Measurements from ENCODE around the gene TBC1D20.

TBC1D20 gene

GRCh38 chr20:444117-444516 lies 18.2 kb downstream of the TBC1D20 start:
- DNase-seq (ENCODE audit: low read depth, low spot score) = no peak
- H3K4me3 ChIP-seq (ENCODE audit: low read length) = no peak overlapping the region

- no peak overlapping the region for H3K4me3 ChIP-seq (ENCODE audit: low read length)
- DNase-seq (ENCODE audit: low read depth, low spot score) = no peak
Measured at GRCh38 chr20:443223-443775, 19.0 kb downstream of the TBC1D20 start.

DNA sequence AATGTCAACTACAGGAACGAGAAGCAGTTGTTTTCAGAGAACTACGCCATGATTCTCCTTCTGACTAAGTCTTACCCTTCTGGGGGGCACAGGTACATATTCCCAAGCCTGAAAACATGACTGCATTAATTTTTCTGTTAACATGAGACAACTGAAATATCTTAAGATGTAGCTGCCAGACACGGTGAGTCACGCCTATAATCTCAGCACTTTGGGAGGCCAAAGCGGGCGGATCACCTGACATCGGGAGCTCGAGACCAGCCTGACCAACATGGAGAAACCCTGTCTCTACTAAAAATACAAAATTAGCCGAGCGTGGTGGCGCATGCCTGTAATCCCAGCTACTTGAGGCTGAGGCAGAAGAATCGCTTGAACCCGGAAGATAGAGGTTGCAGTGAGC lies 21.7 kb downstream of the TBC1D20 start:
- H3K4me3 ChIP-seq (ENCODE audit: low read length) = no peak overlapping the region
- DNase-seq (ENCODE audit: low read depth, low spot score) = no peak

DNA sequence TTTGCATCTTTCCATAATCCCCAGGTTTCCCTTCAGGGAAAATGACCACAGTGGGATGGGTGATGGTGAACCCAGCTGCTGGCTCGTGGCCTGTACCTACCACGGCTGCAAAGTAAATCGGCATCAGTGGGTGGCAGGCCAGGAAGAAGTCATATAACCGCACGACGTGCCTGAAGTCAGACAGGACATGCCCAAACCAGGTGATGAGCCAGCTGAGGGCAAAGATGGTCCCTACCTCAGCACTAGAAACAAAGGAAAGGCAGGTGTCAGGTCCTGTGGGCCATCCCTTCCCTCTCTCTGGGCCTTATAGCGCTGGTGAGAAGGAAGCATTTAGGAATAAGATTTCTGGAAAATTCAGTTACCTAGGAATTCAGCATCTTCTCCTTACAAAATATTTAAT lies 22.2 kb downstream of the TBC1D20 start:
- no peak overlapping the region for H3K4me3 ChIP-seq (ENCODE audit: low read length)
- no peak for DNase-seq (ENCODE audit: low read depth, low spot score)

- H3K4me3 ChIP-seq (ENCODE audit: low read length) = peak overlapping the region; percentile 37
- DNase-seq (ENCODE audit: low read depth, low spot score) = peak; percentile 86
Measured at GRCh38 chr20:438571-439469, 23.5 kb downstream of the TBC1D20 start.

GRCh38 chr20:437787-438486 lies 24.4 kb downstream of the TBC1D20 start:
- peak; percentile 58 for DNase-seq (ENCODE audit: low read depth, low spot score)
- peak overlapping the region; percentile 29 for H3K4me3 ChIP-seq (ENCODE audit: low read length)

GRCh38 chr20:436476-436875 lies 25.9 kb downstream of the TBC1D20 start:
- DNase-seq (ENCODE audit: low read depth, low spot score) = no peak
- no peak overlapping the region for H3K4me3 ChIP-seq (ENCODE audit: low read length)

DNA sequence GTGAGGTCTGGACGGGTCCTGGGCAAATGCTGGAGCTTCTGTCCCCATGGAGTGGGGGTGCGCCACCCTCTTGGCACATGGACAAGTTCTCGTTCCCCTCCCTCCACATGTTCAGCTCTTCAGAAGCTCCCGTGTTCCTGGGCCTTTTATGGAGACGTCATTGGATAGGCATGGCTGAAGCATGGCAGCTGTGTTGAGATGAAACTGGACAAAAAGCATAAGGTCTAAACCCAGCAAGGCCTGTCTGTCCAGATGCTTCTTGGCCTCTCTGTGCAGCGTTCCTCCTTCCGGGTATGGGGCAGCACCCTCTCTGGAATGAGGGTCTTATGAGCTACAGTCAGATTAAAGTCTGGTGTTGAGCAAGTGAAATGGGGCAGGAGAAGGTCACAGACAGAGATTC lies 26.8 kb downstream of the TBC1D20 start:
- no peak overlapping the region for H3K4me3 ChIP-seq (ENCODE audit: low read length)
- DNase-seq (ENCODE audit: low read depth, low spot score) = no peak

- DNase-seq (ENCODE audit: low read depth, low spot score) = no peak
Measured at GRCh38 chr20:434661-435419, 27.5 kb downstream of the TBC1D20 start.

GRCh38 chr20:434221-434620 lies 28.1 kb downstream of the TBC1D20 start:
- no peak overlapping the region for H3K4me3 ChIP-seq (ENCODE audit: low read length)

More at GRCh38 chr20:434661-435419, 27.5 kb downstream of the TBC1D20 start:
- H3K4me3 ChIP-seq (ENCODE audit: low read length) = no peak overlapping the region

GRCh38 chr20:433300-433975 lies 28.9 kb downstream of the TBC1D20 start:
- DNase-seq (ENCODE audit: low read depth, low spot score) = peak; percentile 46
- H3K4me3 ChIP-seq (ENCODE audit: low read length) = no peak overlapping the region

More at GRCh38 chr20:434221-434620, 28.1 kb downstream of the TBC1D20 start:
- DNase-seq (ENCODE audit: low read depth, low spot score) = no peak

DNA sequence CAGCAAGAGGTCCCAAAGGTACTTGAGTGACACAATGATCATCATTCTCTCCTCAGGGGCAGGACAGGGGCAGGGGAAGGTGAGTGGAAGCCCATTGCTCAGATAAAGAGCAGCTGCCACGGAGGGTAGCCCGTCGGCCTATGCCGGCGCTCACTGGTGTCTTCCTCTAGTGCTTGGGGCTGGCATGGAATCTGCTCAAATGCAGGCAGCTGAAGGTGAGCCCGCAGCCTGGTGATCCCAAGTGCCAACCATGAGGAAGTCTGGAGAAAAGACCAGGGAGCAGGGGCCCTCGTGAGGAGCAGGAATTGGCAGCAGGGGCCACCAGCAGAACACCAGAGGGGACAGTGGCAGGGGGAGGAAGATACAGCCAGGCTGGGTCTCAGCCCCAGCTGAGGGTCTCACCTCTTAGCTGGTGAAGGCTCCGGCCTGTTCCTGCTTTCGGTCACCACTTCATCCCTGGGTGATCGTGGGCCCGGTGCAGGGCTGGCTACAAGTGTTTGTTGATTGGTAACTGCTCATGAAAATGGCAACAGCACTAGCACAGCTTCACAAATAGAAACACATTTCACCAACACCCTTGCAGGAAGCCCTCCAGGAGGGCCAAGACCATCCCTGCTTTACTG lies 29.5 kb downstream of the TBC1D20 start:
- H3K4me3 ChIP-seq (ENCODE audit: low read length) = no peak overlapping the region
- DNase-seq (ENCODE audit: low read depth, low spot score) = no peak

GRCh38 chr20:432208-432607 lies 30.1 kb downstream of the TBC1D20 start:
- DNase-seq (ENCODE audit: low read depth, low spot score) = no peak
- no peak overlapping the region for H3K4me3 ChIP-seq (ENCODE audit: low read length)

DNA sequence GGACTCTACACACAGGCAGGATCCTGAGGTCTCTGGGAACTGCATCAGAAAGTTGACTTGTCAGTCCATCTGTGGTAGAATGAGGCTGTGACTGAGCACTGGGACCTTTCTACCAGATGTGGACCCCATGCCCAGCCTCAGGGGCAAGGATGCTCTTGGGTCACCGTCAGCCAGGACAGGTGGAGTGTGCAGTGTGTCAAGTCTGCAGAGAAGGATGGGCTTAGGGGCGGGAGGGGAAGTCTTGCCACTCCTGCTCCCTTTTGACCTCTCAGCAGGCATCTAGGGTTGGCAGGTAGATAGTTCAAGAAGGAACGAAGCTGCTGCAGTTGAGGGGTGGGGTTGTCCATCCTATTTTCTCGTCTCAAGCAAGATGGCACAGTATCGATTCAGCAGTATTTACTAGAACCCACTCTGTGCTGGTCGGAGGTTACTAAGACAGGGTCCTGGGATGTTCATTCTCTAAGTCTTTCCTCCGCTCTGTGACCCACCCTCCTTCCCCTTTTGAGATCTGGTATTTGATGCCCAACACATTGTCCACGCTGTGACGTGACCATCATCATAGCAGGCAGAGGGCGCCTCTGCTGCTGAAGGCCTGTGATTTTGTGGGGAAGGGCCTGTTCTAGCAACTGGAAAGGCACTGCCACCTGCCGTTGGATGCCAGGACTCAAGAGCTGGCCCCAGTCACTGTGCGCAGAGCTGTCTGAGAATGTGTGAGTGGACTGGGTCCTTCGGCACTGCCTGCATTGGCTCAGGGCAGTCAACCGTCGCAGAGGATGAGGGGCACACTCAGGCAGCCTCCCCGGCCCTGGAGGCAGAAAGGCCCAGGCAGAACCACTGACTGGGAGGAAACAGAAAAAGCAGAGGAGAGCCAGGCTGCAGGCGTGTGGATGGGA lies 31.1 kb downstream of the TBC1D20 start:
- DNase-seq (ENCODE audit: low read depth, low spot score) = peak; percentile 41
- H3K4me3 ChIP-seq (ENCODE audit: low read length) = no peak overlapping the region

GRCh38 chr20:430091-430999 lies 32.0 kb downstream of the TBC1D20 start:
- no peak for DNase-seq (ENCODE audit: low read depth, low spot score)
- no peak overlapping the region for H3K4me3 ChIP-seq (ENCODE audit: low read length)

- no peak for DNase-seq (ENCODE audit: low read depth, low spot score)
- H3K4me3 ChIP-seq (ENCODE audit: low read length) = no peak overlapping the region
Measured at GRCh38 chr20:428658-429200, 33.6 kb downstream of the TBC1D20 start.

All from Jurkat, Clone E6-1 (cell line).